HepG2 (cell line): Measurements from ENCODE around the gene SGIP1.

ENCODE experiments used
- BRF2 ChIP-seq: sonication (generic); formaldehyde crosslinking; IDR thresholded peaks from 2 replicates; pipeline ENCODE4 v1.8.1; 2022; ENCODE audit warnings: mild to moderate bottlenecking, missing genetic modification reagents
- JUND ChIP-seq: sonication (generic); formaldehyde crosslinking; IDR thresholded peaks from 2 replicates; pipeline ENCODE4 v1.8.0; 2022; ENCODE audit warnings: mild to moderate bottlenecking, missing genetic modification reagents
- KDM5A ChIP-seq: fragments of 200-600 bp; sonication (generic); IDR thresholded peaks from 2 replicates; pipeline ENCODE4 v1.7.0; 2018; ENCODE audit warnings: antibody characterized with exemption, mild to moderate bottlenecking, low read length, borderline replicate concordance
- PAX8 ChIP-seq: sonication (generic); formaldehyde crosslinking; IDR thresholded peaks from 2 replicates; pipeline ENCODE4 v1.8.0; 2022; ENCODE audit warnings: mild to moderate bottlenecking, missing genetic modification reagents, borderline replicate concordance
- PCBP2 ChIP-seq: fragments of 200-400 bp; formaldehyde crosslinking; optimal IDR thresholded peaks from 2 replicates; pipeline ENCODE3; 2018; ENCODE audit warnings: low read length, low read depth; ENCODE audit not compliant: poor library complexity, severe bottlenecking
- POLR2A ChIP-seq, 2 experiments: IDR thresholded peaks; 2 replicates each; pipeline ENCODE4 v1.6.1; 2011; ENCODE audit warnings: low read depth in 2 of 2, low read length in 2 of 2, mild to moderate bottlenecking in 1 of 2, moderate library complexity in 1 of 2; ENCODE audit not compliant: insufficient read depth in 1 of 2
- RAD21 ChIP-seq: fragments of 450-650 bp; formaldehyde crosslinking; IDR thresholded peaks from 2 replicates; pipeline ENCODE4 v1.5.0; 2020; ENCODE audit warnings: mild to moderate bottlenecking
- TAF1 ChIP-seq: sonication (generic); formaldehyde crosslinking; IDR thresholded peaks from 2 replicates; pipeline ENCODE4 v1.4.0; 2020; ENCODE audit warnings: missing genetic modification reagents
- ZNF234 ChIP-seq: sonication (generic); formaldehyde crosslinking; conservative IDR thresholded peaks from 2 replicates; pipeline ENCODE4 v1.5.1; 2020; ENCODE audit warnings: mild to moderate bottlenecking, missing genetic modification reagents
- TF ChIP-seq, protein P1 (sequence below): sonication (generic); formaldehyde crosslinking; IDR thresholded peaks from 2 replicates; pipeline ENCODE4 v1.9.0; 2021; ENCODE audit warnings: missing genetic modification reagents, mild to moderate bottlenecking, borderline replicate concordance

DNA sequence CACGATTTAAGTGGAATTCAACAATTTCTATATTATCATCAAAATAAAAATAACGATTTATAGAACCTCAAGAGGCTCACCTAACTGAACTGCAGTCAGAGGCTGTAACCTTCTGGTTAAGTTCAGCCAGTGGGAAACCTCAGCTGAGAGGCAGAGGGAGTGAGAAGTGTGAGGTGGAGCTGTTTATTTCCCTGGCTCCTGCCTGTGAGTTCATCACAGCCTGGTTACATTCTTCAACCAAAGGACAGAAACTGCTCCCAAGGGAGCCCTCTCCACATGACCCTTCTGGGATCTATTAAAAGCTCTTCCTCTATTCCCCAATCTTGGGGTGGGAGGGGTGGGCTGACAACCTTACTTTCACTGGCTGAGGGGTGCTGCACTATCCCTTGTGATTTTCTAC lies 240.5 kb downstream of the SGIP1 start:
- TF ChIP-seq KDM5A: no peak
- TF ChIP-seq PAX8 (CRISPR knock-in tag): no peak
- no peak for TF ChIP-seq TAF1 (CRISPR knock-in tag)
- no peak for TF ChIP-seq ZNF234
- no peak for TF ChIP-seq RAD21
- TF ChIP-seq, protein P1, sequence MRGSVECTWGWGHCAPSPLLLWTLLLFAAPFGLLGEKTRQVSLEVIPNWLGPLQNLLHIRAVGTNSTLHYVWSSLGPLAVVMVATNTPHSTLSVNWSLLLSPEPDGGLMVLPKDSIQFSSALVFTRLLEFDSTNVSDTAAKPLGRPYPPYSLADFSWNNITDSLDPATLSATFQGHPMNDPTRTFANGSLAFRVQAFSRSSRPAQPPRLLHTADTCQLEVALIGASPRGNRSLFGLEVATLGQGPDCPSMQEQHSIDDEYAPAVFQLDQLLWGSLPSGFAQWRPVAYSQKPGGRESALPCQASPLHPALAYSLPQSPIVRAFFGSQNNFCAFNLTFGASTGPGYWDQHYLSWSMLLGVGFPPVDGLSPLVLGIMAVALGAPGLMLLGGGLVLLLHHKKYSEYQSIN (CRISPR knock-in tag): no peak
- TF ChIP-seq JUND: no peak
- TF ChIP-seq PCBP2: no peak
- TF ChIP-seq BRF2: no peak
- TF ChIP-seq POLR2A (IDR thresholded peaks at IDR 0.05; ENCODE audit: insufficient read depth in 1 of 2, low read depth in 2 of 2, low read length in 2 of 2): no peak
